Astrocyte of the spinal cord (primary cell): ENCODE data around the gene TNIP2.
"Not testable (repeated sequence)": the region's sequence is repeated elsewhere in the genome, so short reads cannot be mapped to it uniquely, and the experiment has no call there.

Experiments used
- DNase-seq: peaks from one replicate; pipeline ENCODE4 v3.0.0; 2011; ENCODE audit warnings: low read depth, low spot score
- H3K4me3 ChIP-seq: 2 replicates; pipeline ENCODE4 v1.5.1; 2011; ENCODE audit warnings: low read depth, mild to moderate bottlenecking, low read length, moderate library complexity
- in situ Hi-C: cut with HindIII; loops from 2 replicates; pipeline ENCODE4 v1.10.0; 2017; ENCODE audit warnings: low sequenced_read_pairs
- TF ChIP-seq, protein P1 (sequence below): IDR thresholded peaks from 2 replicates; pipeline ENCODE4 v1.5.1; 2012; ENCODE audit warnings: low read depth, mild to moderate bottlenecking, low read length, inconsistent platforms

TNIP2 gene

DNA sequence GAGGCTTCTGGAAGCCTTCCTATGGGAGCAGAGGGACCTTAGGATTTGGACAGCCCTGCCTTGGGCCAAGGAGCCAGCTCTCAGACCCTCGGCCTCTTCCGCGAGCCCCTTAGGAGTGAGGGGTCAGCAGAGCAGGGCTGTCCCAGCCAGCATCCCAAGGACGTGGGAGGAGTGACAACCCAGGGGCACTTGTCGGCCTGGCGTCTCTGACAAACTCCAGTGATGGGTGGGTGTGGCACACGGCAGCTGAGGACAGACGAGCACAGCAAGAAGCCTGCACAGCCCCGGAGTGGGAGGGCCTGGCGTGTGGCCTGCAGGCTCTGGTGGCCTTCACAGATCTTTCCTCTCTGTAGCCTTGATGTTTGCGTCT lies 11.6 kb upstream of the TNIP2 start:
- TF ChIP-seq, protein P1, sequence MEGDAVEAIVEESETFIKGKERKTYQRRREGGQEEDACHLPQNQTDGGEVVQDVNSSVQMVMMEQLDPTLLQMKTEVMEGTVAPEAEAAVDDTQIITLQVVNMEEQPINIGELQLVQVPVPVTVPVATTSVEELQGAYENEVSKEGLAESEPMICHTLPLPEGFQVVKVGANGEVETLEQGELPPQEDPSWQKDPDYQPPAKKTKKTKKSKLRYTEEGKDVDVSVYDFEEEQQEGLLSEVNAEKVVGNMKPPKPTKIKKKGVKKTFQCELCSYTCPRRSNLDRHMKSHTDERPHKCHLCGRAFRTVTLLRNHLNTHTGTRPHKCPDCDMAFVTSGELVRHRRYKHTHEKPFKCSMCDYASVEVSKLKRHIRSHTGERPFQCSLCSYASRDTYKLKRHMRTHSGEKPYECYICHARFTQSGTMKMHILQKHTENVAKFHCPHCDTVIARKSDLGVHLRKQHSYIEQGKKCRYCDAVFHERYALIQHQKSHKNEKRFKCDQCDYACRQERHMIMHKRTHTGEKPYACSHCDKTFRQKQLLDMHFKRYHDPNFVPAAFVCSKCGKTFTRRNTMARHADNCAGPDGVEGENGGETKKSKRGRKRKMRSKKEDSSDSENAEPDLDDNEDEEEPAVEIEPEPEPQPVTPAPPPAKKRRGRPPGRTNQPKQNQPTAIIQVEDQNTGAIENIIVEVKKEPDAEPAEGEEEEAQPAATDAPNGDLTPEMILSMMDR: no peak
- DNase-seq: no peak
- no peak overlapping the region for H3K4me3 ChIP-seq
- in situ Hi-C loops: no loop called here

DNA sequence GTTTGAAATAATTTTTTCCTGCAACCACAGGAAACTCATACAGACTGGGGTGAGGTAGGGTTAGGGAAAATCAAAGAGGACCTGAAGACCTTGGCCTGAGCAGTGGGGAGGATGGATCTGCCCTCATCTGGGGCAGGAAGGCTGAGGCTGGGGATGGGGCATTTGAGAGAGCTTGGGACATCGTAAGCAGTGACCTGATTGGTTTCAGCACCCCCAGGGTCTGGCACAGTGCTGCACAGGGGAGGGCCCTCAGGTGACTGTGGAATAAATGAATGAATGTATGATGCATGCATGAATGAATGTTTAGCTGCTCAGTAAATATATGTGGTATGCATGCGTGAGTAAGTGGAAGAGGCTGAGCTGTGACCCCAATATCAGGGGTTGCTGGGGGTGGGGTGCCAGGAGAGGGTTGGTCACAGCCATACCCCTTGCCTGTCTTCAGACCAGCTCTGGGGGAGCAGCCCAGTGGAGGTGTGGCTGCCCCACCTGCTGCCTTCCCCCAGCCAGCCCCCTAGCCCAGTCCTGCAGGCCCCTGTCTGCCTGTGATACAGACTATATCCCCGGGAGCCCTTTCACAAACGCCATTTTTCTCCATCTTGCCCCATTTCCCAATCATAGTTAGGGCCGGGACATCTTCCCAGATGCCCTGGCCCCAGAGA lies 11.0 kb upstream of the TNIP2 start:
- H3K4me3 ChIP-seq: no peak overlapping the region
- TF ChIP-seq, protein P1: no peak
- no peak for DNase-seq
- in situ Hi-C loops: no loop called here

DNA sequence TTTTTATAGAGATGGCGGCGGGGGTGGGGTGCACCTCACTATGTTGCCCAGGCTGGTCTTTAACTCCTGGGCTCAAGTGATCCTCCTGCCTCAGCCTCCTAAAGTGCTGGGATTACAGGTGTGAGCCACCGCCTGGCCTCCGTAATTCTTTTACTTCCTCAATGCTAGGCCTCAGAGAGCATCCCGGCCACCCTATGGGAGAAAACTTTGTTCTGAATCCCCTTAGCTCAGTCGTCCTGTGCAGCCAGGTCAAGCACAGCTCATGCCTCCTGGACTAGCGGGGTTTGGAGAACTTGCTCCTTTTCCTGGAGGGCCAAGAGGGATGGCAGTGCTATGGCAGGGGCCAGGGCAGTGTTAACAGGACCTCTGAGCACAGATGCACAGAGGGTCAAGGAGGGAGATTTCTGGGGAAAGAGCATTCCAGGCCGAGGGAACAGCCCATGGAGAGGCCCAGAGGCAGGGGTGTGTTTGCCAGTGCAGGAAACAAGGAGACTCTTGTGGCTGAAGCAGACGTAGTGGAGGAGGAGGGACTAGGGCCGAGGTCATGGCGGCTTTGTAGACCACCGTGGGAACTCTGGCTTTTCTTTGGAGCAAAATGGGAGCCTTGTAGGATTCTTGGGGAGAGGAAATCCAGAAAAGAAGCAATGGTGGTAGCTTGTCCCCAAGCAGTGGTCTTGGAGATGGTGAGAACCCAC lies 9.8 kb upstream of the TNIP2 start:
- in situ Hi-C loops: no loop called here
- no peak overlapping the region for H3K4me3 ChIP-seq

DNA sequence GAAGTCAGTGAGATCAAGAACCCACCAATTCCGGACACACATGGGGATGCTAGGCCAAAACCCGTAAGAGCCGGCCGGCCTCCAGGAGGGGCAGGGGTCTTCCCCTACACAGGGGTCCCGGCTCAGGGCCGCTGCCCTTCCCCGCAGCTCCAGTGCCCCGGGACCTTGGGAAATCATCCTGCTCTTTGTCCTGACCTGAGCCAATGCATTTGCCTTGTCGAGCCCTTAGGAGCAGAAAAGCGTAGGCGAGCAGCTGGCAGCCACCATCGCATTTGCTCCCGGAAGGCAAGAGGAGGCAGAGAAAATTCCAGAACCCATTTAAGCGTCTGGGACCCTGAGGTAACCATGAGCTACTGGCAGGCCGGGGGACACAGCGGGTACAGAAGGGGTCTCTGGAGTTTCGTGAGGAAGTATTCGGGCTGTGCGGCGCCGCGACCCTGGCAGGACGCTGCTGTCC lies 7.4 kb upstream of the TNIP2 start:
- DNase-seq: no peak
- in situ Hi-C loops: no loop called here
- H3K4me3 ChIP-seq: no peak overlapping the region

More for the DNA sequence above, 9.8 kb upstream of the TNIP2 start:
- DNase-seq: no peak
- TF ChIP-seq, protein P1: no peak

DNA sequence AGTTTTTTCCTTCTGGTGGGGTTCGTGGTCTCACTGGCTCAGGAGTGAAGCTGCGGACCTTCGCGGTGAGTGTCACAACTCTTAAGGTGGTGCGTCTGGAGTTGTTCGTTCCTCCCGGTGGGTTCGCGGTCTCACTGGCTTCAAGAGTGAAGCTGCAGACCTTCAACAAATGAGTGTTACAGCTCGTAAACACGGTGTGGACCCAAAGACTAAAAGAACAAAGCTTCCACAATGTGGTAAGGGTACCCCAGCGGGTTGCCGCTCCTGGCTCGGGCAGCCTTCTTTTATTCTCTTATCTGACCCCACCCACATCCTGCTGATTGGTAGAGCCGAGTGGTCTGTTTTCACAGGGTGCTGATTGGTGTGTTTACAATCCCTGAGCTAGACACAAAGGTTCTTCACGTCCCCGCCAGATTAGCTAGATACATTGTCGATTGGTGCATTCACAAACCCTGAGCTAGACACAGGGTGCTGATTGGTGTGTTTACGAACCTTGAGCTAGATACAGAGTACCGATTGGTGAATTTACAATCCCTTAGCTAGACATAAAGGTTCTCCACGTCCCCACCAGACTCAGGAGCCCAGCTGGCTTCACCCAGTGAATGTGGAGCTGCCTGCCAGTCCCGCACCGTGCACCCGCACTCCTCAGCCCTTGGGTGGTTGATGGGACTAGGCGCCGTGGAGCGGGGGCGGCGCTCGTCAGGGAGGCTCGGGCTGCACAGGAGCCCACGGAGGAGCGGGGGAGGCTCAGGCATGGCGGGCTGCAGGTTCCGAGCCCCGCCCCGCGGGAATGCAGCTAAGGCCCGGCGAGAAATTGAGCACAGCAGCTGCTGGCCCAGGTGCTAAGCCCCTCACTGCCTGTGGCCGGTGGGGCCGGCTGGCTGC lies 6.6 kb upstream of the TNIP2 start:
- in situ Hi-C loops, DNase-seq, H3K4me3 ChIP-seq: not testable (repeated sequence)

More for the DNA sequence above, 7.4 kb upstream of the TNIP2 start:
- TF ChIP-seq, protein P1: no peak

DNA sequence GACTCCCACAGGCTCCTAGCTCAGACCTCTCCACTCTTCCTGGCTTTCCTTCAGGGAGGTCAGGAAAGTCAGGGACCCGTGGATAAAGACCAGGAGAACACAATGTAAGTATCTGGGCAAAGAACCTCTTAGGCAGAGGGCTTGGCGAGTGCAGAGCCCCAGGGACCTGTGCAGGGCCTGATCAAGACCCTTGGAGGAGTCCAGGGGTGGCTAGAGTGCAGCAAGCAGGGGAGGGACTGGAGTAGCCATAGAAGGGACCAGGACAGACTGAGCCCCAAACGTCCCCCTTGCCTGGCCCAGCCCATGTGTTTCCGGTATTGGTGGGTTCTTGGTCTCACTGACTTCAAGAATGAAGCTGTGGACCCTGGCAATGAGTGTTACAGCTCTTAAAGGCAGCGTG lies 5.9 kb upstream of the TNIP2 start:
- DNase-seq: no peak
- in situ Hi-C loops: no loop called here
- TF ChIP-seq, protein P1: no peak
- H3K4me3 ChIP-seq: no peak overlapping the region
